ENCODE measurements around the gene HAP1.

GRCh38 chr17:41762391-41762790, 27.9 kb upstream of the HAP1 start:
- TF ChIP-seq CTCF (IDR thresholded peaks at IDR 0.05): no peak
- TF ChIP-seq REST (IDR thresholded peaks at IDR 0.05; ENCODE audit: insufficient read depth in 1 of 2, low read depth in 2 of 2, low read length in 1 of 2): no peak
- no peak for TF ChIP-seq SIN3A (IDR thresholded peaks at IDR 0.05; ENCODE audit: borderline replicate concordance, insufficient read depth, low read depth, low read length)
- TF ChIP-seq POLR2AphosphoS5 (IDR thresholded peaks at IDR 0.05; ENCODE audit: low read depth, low read length): no peak

Data from Panc1 (cell line).